GM12878 (cell line): Measurements from ENCODE around the gene GNB5. TPM values are rescaled to one million over a fixed set of nuclear protein-coding genes. Genes with fewer than 3 reads are reported as not detected.
"Not testable (repeated sequence)": the region's sequence is repeated elsewhere in the genome, so short reads cannot be mapped to it uniquely, and the experiment has no call there.

Experiments
- ATAC-seq: fragments of 200-7000 bp; cut with Tn5 transposase; 3 replicates; pipeline ENCODE4 v1.9.1; 2020; ENCODE audit warnings: mild to moderate bottlenecking, moderate library complexity
- BruUV-seq: library from RNA; stranded (reverse); fragments of 400-500 nt; replicated peaks from 2 replicates; lab custom pipeline; 2021; lab: Mats Ljungman, UMichigan
- CTCF ChIA-PET: fragments of 300-600 bp; sonication (Branson Sonifier 250); formaldehyde crosslinking; extraction: SDS; loops from one replicate; lab custom pipeline; 2021; ENCODE audit warnings: inconsistent platforms; lab: Yijun Ruan, JAX
- POLR2A ChIA-PET: fragments of 350-600 bp; formaldehyde crosslinking; extraction: SDS; loops from one replicate; lab custom pipeline; 2021; ENCODE audit warnings: inconsistent platforms; lab: Charles Lee
- RAD21 ChIA-PET: fragments of 300-600 bp; sonication (Branson Sonifier 250); formaldehyde crosslinking; loops from one replicate; lab custom pipeline; 2023; ENCODE audit warnings: antibody characterized with exemption; ENCODE audit not compliant: unreplicated experiment; lab: Charles Lee
- SMC1A ChIA-PET: fragments of 300-600 bp; sonication (Branson Sonifier 250); formaldehyde crosslinking; loops from one replicate; lab custom pipeline; 2023; ENCODE audit not compliant: unreplicated experiment, uncharacterized antibody; lab: Charles Lee
- DNase-seq: peaks from one replicate; pipeline ENCODE4 v3.0.0-alpha.2; 2011; ENCODE audit warnings: low read depth, low spot score
- FAIRE-seq: peaks from 3 replicates; lab custom pipeline; 2011; peaks lifted over from hg19 to GRCh38; lab: Jason Lieb, UNC
- H2AFZ ChIP-seq: 2 replicates; pipeline ENCODE4 v1.6.0; 2011; ENCODE audit warnings: low read depth, low read length, control low read depth; ENCODE audit not compliant: control insufficient read depth
- H3K27ac ChIP-seq: 2 replicates; pipeline ENCODE4 v1.5.1; 2011; ENCODE audit warnings: control low read depth; ENCODE audit not compliant: control insufficient read depth, insufficient read depth
- H3K27me3 ChIP-seq, 2 experiments: replicated peaks in 1 of 2; 2 replicates each; pipeline versions ENCODE4 v1.6.0 to v1.6.1; 2011; ENCODE audit warnings: low read length in 1 of 2; ENCODE audit not compliant: control insufficient read depth in 2 of 2, insufficient read depth in 2 of 2
- H3K36me3 ChIP-seq, 2 experiments: 2 replicates each; pipeline ENCODE4 v1.5.1; 2011; ENCODE audit warnings: low read length in 1 of 2; ENCODE audit not compliant: control insufficient read depth in 2 of 2, insufficient read depth in 2 of 2
- H3K4me1 ChIP-seq: 2 replicates; pipeline ENCODE4 v1.6.1; 2011; ENCODE audit warnings: mild to moderate bottlenecking, low read length, moderate library complexity, mixed read lengths; ENCODE audit not compliant: control insufficient read depth, insufficient read depth
- H3K4me2 ChIP-seq: 2 replicates; pipeline ENCODE4 v1.6.0; 2011; ENCODE audit warnings: control low read depth; ENCODE audit not compliant: control insufficient read depth, insufficient read depth
- H3K4me3 ChIP-seq: fragments of 200-600 bp; sonication (generic); 2 replicates; pipeline ENCODE4 v1.5.1; 2016
- H3K79me2 ChIP-seq: 2 replicates; pipeline ENCODE4 v1.6.0; 2011; ENCODE audit warnings: low read length; ENCODE audit not compliant: control insufficient read depth, insufficient read depth
- H3K9ac ChIP-seq: 2 replicates; pipeline ENCODE4 v1.8.0; 2011; ENCODE audit warnings: low read length, control low read depth, mixed read lengths; ENCODE audit not compliant: control insufficient read depth, insufficient read depth
- H3K9me3 ChIP-seq: replicated peaks from 3 replicates; pipeline ENCODE4 v1.5.1; 2011; ENCODE audit warnings: mild to moderate bottlenecking, low read length; ENCODE audit not compliant: control insufficient read depth, insufficient read depth
- H4K20me1 ChIP-seq: 2 replicates; pipeline ENCODE4 v1.6.0; 2011; ENCODE audit not compliant: control insufficient read depth, insufficient read depth
- ATF7 ChIP-seq: fragments of 450-650 bp; IDR thresholded peaks from 2 replicates; pipeline ENCODE4 v1.6.1; 2016; ENCODE audit warnings: low read depth, mild to moderate bottlenecking
- CEBPB ChIP-seq, 2 experiments: fragments of 150-350 bp in 1 of 2; IDR thresholded peaks; 2 replicates each; pipeline ENCODE4 v1.6.1; 2012 to 2014; ENCODE audit warnings: low read depth in 2 of 2, low read length in 2 of 2, borderline replicate concordance in 1 of 2, inconsistent platforms in 1 of 2
- DPF2 ChIP-seq: fragments of 450-650 bp; IDR thresholded peaks from 2 replicates; pipeline ENCODE4 v1.6.1; 2017; ENCODE audit warnings: mild to moderate bottlenecking
- HDGF ChIP-seq: fragments of 450-650 bp; IDR thresholded peaks from 2 replicates; pipeline ENCODE4 v1.6.1; 2016; ENCODE audit warnings: antibody characterized with exemption
- MEF2B ChIP-seq: fragments of 450-650 bp; IDR thresholded peaks from 2 replicates; pipeline ENCODE4 v1.6.1; 2018; ENCODE audit warnings: mild to moderate bottlenecking, moderate library complexity; ENCODE audit not compliant: partially characterized antibody, poor library complexity, severe bottlenecking
- NFIC ChIP-seq: IDR thresholded peaks from 2 replicates; pipeline ENCODE4 v1.6.1; 2012; ENCODE audit warnings: low read depth, mild to moderate bottlenecking, inconsistent platforms, low read length, moderate library complexity
- NR2C1 ChIP-seq: fragments of 450-650 bp; IDR thresholded peaks from 2 replicates; pipeline ENCODE4 v1.6.1; 2017; ENCODE audit warnings: antibody characterized with exemption, mild to moderate bottlenecking, moderate library complexity
- NR2F1 ChIP-seq: fragments of 450-650 bp; conservative IDR thresholded peaks from 2 replicates; pipeline ENCODE4 v1.6.1; 2017; ENCODE audit warnings: mild to moderate bottlenecking
- RELB ChIP-seq: fragments of 450-650 bp; IDR thresholded peaks from 2 replicates; pipeline ENCODE4 v1.6.1; 2017; ENCODE audit warnings: low read depth, mild to moderate bottlenecking, moderate library complexity
- SMARCA5 ChIP-seq: fragments of 450-650 bp; IDR thresholded peaks from 2 replicates; pipeline ENCODE4 v1.6.1; 2017; ENCODE audit warnings: mild to moderate bottlenecking
- ZNF217 ChIP-seq: fragments of 450-650 bp; IDR thresholded peaks from 2 replicates; pipeline ENCODE4 v1.6.1; 2017; ENCODE audit warnings: antibody characterized with exemption, mild to moderate bottlenecking
- WGBS: methylation state at CpG from one replicate; pipeline ENCODE4 v1.1.6; 2016; ENCODE audit warnings: low lambda C conversion rate; ENCODE audit not compliant: insufficient replicate concordance, insufficient coverage; ENCODE audit errors: missing lambda C conversion rate; 5-methylcytosine and 5-hydroxymethylcytosine counted together
- in situ Hi-C: fragments of 300-500 bp; cut with MboI; formaldehyde crosslinking; loops from 9 replicates; pipeline ENCODE4 v1.14.3; 2018; ENCODE audit warnings: mixed read lengths
- intact Hi-C: fragments of 100-400 bp; cut with micrococcal nuclease; formaldehyde crosslinking; loops from one replicate; pipeline ENCODE4 v1.14.2; 2022; ENCODE audit not compliant: unreplicated experiment
- polyA plus RNA-seq, 11 experiments: library from polyadenylated mRNA; depleted of rRNA in 4 of 11; unstranded in 6 of 11; stranded (reverse) in 5 of 11; fragments of >200 nt; fragmentation: Nextera tagmentation in 4 of 11; fragmentation: Illumina TruSeq in 1 of 11; extraction: Ambion mirVana in 4 of 11; extraction: Trizol in 1 of 11; gene quantifications; 1 replicate in 1 of 11; 2 replicates in 10 of 11; pipeline versions ENCODE4 v1.2.1 to v1.2.3, GENCODE V29; 2011 to 2016; ENCODE audit warnings: inconsistent platforms in 2 of 11, missing spikeins in 2 of 11, low read depth in 1 of 11
- total RNA-seq, 4 experiments: library from RNA; depleted of rRNA in 3 of 4; stranded (reverse); fragments of >200 nt in 3 of 4; fragmentation: Illumina TruSeq in 1 of 4; extraction: Trizol in 1 of 4; gene quantifications; 2 replicates each; pipeline versions ENCODE4 v1.2.1 to v1.2.3, GENCODE V29; 2013 to 2021
- TF ChIP-seq, protein P1 (sequence below): fragments of 450-650 bp; IDR thresholded peaks from 2 replicates; pipeline ENCODE4 v1.6.1; 2016; ENCODE audit warnings: mild to moderate bottlenecking

The GNB5 gene
- total and polyA plus RNA-seq, 10 of the 15 experiments (the other 5 are each of a cell fraction or from before 2014, with no cell fraction given), result 2.4 to 25.9 (median 15.2) TPM

DNA sequence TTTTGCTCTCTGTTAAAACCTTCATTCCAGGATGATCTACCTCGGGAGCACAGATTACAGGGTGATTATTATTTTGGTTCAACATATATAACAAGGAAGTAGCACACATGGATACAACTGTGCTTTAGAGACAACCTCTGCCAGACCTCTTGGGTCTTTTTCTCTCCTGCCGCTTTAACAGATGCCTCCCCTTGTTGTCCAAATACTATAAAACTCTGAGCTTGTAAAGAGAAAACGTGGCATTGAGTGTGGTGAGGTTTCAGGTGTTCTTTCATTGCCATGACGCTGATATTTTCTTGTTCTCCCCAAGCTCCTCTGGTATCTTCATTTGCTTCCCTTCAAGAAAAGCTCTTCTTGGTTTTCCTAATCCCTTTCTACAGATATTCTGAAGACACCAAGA lies 107.6 kb downstream of the GNB5 start:
- Histone ChIP-seq H3K4me2 (peak overlapping the region; percentile 13; the same call in 1 of the 2 replicates), H2AFZ (no peak overlapping the region; the same call in 1 of the 2 replicates), H4K20me1 (no peaks in the 10 kb centered on the region), H3K4me1 (peaks cover 30% of the 10 kb centered on the region), H3K79me2 (peaks cover 8% of the 10 kb centered on the region), H3K27me3 (no peaks in the 10 kb centered on the region), H3K4me3 (no peak overlapping the region), H3K36me3 (no peaks in the 10 kb centered on the region; a peak in 2 of 4 replicates)
- FAIRE-seq (no peak), DNase-seq (no peak), ATAC-seq (peak; percentile 28)
- in situ Hi-C loops (no loop called here), intact Hi-C loops (loop anchor here (1.0 kb wide), 1 partner anchor 20 kb away; no protein-coding TSS in a partner anchor)
- CTCF ChIA-PET, result interaction anchor here (0.6 to 11.1 kb wide), 18 partner anchors 9 to 149 kb away, joined by 3 to 251 read pairs (median 5); partner anchors contain the start of gene BCL2L10
- POLR2A ChIA-PET, result interaction anchor here (0.5 to 10.3 kb wide), 10 partner anchors 14 to 177 kb away, joined by 3 to 151 read pairs (median 6); partner anchors contain the start of gene BCL2L10
- no TSS peak for BruUV-seq
- 71% methylated on average over 4 of the region's 4 CpGs for WGBS
- RAD21 ChIA-PET, result interaction anchor here (0.7 to 10.3 kb wide), 22 partner anchors 14 to 147 kb away, joined by 3 to 203 read pairs (median 5); partner anchors contain the start of genes BCL2L10 and LEO1
- SMC1A ChIA-PET, result interaction anchor here (0.7 to 11.2 kb wide), 24 partner anchors 8 to 153 kb away, joined by 3 to 272 read pairs (median 6); partner anchors contain the start of genes BCL2L10 and LEO1
- TF ChIP-seq NR2C1, result peak; percentile 22; the same call in 1 of the 2 replicates
- TF ChIP-seq, protein P1, sequence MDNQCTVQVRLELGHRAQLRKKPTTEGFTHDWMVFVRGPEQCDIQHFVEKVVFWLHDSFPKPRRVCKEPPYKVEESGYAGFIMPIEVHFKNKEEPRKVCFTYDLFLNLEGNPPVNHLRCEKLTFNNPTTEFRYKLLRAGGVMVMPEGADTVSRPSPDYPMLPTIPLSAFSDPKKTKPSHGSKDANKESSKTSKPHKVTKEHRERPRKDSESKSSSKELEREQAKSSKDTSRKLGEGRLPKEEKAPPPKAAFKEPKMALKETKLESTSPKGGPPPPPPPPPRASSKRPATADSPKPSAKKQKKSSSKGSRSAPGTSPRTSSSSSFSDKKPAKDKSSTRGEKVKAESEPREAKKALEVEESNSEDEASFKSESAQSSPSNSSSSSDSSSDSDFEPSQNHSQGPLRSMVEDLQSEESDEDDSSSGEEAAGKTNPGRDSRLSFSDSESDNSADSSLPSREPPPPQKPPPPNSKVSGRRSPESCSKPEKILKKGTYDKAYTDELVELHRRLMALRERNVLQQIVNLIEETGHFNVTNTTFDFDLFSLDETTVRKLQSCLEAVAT, result no peak
- TF ChIP-seq, all 136 proteins: peak for 1
- Histone ChIP-seq H3K9ac (no peak overlapping the region; the same call in 1 of the 2 replicates), H3K27ac (peak overlapping the region; percentile 84), H3K9me3 (peaks cover 16% of the 10 kb centered on the region)

- in situ Hi-C loops, H3K9ac ChIP-seq, H2AFZ ChIP-seq, FAIRE-seq, H4K20me1 ChIP-seq, DNase-seq, H3K36me3 ChIP-seq, H3K27me3 ChIP-seq, BruUV-seq: not testable (repeated sequence)
- intact Hi-C loops, result loop anchor here (1.0 kb wide), 1 partner anchor 20 kb away; no protein-coding TSS in a partner anchor
- peaks cover 32% of the 10 kb centered on the region for H3K4me1 ChIP-seq
- WGBS, result 0% methylated on average over 1 of the region's 1 CpG
- ChIA-PET POLR2A (interaction anchor here (0.5 to 10.3 kb wide), 17 partner anchors 8 to 349 kb away, joined by 3 to 151 read pairs (median 5); partner anchors contain the start of gene BCL2L10), CTCF (interaction anchor here (0.6 to 11.1 kb wide), 20 partner anchors 9 to 149 kb away, joined by 3 to 251 read pairs (median 4); partner anchors contain the start of gene BCL2L10), SMC1A (interaction anchor here (0.7 to 11.2 kb wide), 29 partner anchors 9 to 153 kb away, joined by 3 to 272 read pairs (median 5); partner anchors contain the start of genes BCL2L10 and LEO1), RAD21 (interaction anchor here (0.7 to 10.3 kb wide), 26 partner anchors 14 to 147 kb away, joined by 3 to 203 read pairs (median 5); partner anchors contain the start of genes BCL2L10 and LEO1)
- H3K4me2 ChIP-seq, result peak overlapping the region; percentile 88
- 0 out of 2 replicates have a peak overlapping the region, but pooled peaks have one; percentile 17 for H3K4me3 ChIP-seq
- H3K9me3 ChIP-seq, result peaks cover 12% of the 10 kb centered on the region
- H3K27ac ChIP-seq, result peak overlapping the region; percentile 84
- H3K79me2 ChIP-seq, result peaks cover 13% of the 10 kb centered on the region
- peak; percentile 48 for ATAC-seq
- TF ChIP-seq CEBPB (IDR thresholded peaks at IDR 0.05; ENCODE audit: borderline replicate concordance in 1 of 2, low read depth in 2 of 2, low read length in 2 of 2) (0 out of 4 replicates have a peak, but pooled peaks of 1 of the 2 experiments have one; percentile 5), ATF7 (peak; percentile 5; the same call in 1 of the 2 replicates), RELB (peak; percentile 61; the same call in 1 of the 2 replicates), SMARCA5 (peak; percentile 45), NR2F1 (peak; percentile 81), ZNF217 (peak; percentile 85; the same call in 1 of the 2 replicates), DPF2 (peak; percentile 36; the same call in 1 of the 2 replicates), NFIC (peak; percentile 16; the same call in 1 of the 2 replicates), MEF2B (peak; percentile 27), HDGF (peak; percentile 63; the same call in 1 of the 2 replicates)
Measured at GRCh38 chr15:52083037-52083359, 108.2 kb downstream of the GNB5 start.
